ENCODE data around the gene SUSD6. TPM values are rescaled to one million over a fixed set of nuclear protein-coding genes. Genes with fewer than 3 reads are reported as not detected.

The SUSD6 gene
- total and polyA plus RNA-seq, 2 experiments from 2014 or later, result 2.8 to 3.4 TPM

- no peak for TF ChIP-seq EZH2phosphoT487 (IDR thresholded peaks at IDR 0.05; ENCODE audit: unreplicated experiment)
- no peak for TF ChIP-seq CREB1 (CRISPR knock-in tag; IDR thresholded peaks at IDR 0.05; ENCODE audit: low read depth)
- TF ChIP-seq EZH2 (IDR thresholded peaks at IDR 0.05; ENCODE audit: low read depth, unreplicated experiment), result no peak
- no peak for TF ChIP-seq ETS1 (IDR thresholded peaks at IDR 0.05)
- TF ChIP-seq NANOG (IDR thresholded peaks at IDR 0.05; ENCODE audit: borderline replicate concordance), result no peak
- TF ChIP-seq, protein P1, sequence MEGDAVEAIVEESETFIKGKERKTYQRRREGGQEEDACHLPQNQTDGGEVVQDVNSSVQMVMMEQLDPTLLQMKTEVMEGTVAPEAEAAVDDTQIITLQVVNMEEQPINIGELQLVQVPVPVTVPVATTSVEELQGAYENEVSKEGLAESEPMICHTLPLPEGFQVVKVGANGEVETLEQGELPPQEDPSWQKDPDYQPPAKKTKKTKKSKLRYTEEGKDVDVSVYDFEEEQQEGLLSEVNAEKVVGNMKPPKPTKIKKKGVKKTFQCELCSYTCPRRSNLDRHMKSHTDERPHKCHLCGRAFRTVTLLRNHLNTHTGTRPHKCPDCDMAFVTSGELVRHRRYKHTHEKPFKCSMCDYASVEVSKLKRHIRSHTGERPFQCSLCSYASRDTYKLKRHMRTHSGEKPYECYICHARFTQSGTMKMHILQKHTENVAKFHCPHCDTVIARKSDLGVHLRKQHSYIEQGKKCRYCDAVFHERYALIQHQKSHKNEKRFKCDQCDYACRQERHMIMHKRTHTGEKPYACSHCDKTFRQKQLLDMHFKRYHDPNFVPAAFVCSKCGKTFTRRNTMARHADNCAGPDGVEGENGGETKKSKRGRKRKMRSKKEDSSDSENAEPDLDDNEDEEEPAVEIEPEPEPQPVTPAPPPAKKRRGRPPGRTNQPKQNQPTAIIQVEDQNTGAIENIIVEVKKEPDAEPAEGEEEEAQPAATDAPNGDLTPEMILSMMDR (conservative IDR thresholded peaks at IDR 0.05; ENCODE audit: low read depth in 2 of 2), result no peak
- TF ChIP-seq ZNF114 (CRISPR knock-in tag; IDR thresholded peaks at IDR 0.05), result no peak
- TF ChIP-seq POLR2AphosphoS5 (IDR thresholded peaks at IDR 0.05; ENCODE audit: low read depth), result no peak
- TF ChIP-seq ZNF331 (CRISPR knock-in tag; IDR thresholded peaks at IDR 0.05; ENCODE audit: low read depth), result no peak
Measured at GRCh38 chr14:69685218-69685616, 73.8 kb downstream of the SUSD6 start (continued).

- Histone ChIP-seq H3K4me3 (no peak overlapping the region), H3K4me1 (ENCODE audit: insufficient read depth) (no peaks in the 10 kb centered on the region), H3K4me2 (no peak overlapping the region), H3K79me2 (replicated peaks; ENCODE audit: insufficient read depth) (no peaks in the 10 kb centered on the region), H3F3A (replicated peaks; ENCODE audit: low read depth) (no peaks in the 10 kb centered on the region), H3K9me2 (ENCODE audit: insufficient read depth) (no peaks in the 10 kb centered on the region), H2AFZ (no peak overlapping the region), H3K36me3 (ENCODE audit: insufficient read depth) (no peaks in the 10 kb centered on the region), H3K27ac (ENCODE audit: low read depth) (no peak overlapping the region), H4K20me1 (replicated peaks; ENCODE audit: insufficient read depth) (no peaks in the 10 kb centered on the region), H3K27me3 (ENCODE audit: insufficient read depth) (no peaks in the 10 kb centered on the region)
- Mint-ChIP-seq H3K4me3 (no peak overlapping the region), H3K9me3 (no peaks in the 10 kb centered on the region), H3K27ac (no peak overlapping the region), H3K4me1 (peaks cover 16% of the 10 kb centered on the region), H3K27me3 (ENCODE audit: insufficient read depth, low read depth, poor library complexity) (peaks cover 8% of the 10 kb centered on the region), H3K36me3 (ENCODE audit: low read depth) (no peaks in the 10 kb centered on the region)
- DNase-seq (ENCODE audit: low spot score) (no peak), ATAC-seq (peak; percentile 59)
- TF ChIP-seq, protein P2, sequence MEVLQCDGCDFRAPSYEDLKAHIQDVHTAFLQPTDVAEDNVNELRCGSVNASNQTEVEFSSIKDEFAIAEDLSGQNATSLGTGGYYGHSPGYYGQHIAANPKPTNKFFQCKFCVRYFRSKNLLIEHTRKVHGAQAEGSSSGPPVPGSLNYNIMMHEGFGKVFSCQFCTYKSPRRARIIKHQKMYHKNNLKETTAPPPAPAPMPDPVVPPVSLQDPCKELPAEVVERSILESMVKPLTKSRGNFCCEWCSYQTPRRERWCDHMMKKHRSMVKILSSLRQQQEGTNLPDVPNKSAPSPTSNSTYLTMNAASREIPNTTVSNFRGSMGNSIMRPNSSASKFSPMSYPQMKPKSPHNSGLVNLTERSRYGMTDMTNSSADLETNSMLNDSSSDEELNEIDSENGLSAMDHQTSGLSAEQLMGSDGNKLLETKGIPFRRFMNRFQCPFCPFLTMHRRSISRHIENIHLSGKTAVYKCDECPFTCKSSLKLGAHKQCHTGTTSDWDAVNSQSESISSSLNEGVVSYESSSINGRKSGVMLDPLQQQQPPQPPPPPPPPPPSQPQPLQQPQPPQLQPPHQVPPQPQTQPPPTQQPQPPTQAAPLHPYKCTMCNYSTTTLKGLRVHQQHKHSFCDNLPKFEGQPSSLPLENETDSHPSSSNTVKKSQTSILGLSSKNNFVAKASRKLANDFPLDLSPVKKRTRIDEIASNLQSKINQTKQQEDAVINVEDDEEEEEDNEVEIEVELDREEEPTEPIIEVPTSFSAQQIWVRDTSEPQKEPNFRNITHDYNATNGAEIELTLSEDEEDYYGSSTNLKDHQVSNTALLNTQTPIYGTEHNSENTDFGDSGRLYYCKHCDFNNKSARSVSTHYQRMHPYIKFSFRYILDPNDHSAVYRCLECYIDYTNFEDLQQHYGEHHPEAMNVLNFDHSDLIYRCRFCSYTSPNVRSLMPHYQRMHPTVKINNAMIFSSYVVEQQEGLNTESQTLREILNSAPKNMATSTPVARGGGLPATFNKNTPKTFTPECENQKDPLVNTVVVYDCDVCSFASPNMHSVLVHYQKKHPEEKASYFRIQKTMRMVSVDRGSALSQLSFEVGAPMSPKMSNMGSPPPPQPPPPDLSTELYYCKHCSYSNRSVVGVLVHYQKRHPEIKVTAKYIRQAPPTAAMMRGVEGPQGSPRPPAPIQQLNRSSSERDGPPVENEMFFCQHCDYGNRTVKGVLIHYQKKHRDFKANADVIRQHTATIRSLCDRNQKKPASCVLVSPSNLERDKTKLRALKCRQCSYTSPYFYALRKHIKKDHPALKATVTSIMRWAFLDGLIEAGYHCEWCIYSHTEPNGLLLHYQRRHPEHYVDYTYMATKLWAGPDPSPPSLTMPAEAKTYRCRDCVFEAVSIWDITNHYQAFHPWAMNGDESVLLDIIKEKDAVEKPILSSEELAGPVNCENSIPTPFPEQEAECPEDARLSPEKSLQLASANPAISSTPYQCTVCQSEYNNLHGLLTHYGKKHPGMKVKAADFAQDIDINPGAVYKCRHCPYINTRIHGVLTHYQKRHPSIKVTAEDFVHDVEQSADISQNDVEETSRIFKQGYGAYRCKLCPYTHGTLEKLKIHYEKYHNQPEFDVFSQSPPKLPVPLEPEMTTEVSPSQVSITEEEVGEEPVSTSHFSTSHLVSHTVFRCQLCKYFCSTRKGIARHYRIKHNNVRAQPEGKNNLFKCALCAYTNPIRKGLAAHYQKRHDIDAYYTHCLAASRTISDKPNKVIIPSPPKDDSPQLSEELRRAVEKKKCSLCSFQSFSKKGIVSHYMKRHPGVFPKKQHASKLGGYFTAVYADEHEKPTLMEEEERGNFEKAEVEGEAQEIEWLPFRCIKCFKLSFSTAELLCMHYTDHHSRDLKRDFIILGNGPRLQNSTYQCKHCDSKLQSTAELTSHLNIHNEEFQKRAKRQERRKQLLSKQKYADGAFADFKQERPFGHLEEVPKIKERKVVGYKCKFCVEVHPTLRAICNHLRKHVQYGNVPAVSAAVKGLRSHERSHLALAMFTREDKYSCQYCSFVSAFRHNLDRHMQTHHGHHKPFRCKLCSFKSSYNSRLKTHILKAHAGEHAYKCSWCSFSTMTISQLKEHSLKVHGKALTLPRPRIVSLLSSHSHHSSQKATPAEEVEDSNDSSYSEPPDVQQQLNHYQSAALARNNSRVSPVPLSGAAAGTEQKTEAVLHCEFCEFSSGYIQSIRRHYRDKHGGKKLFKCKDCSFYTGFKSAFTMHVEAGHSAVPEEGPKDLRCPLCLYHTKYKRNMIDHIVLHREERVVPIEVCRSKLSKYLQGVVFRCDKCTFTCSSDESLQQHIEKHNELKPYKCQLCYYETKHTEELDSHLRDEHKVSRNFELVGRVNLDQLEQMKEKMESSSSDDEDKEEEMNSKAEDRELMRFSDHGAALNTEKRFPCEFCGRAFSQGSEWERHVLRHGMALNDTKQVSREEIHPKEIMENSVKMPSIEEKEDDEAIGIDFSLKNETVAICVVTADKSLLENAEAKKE (CRISPR knock-in tag; IDR thresholded peaks at IDR 0.05), result no peak
- TF ChIP-seq ZNF331 (CRISPR knock-in tag; IDR thresholded peaks at IDR 0.05; ENCODE audit: low read depth) (no peak), POLR2AphosphoS5 (IDR thresholded peaks at IDR 0.05; ENCODE audit: low read depth) (no peak), ZNF114 (CRISPR knock-in tag; IDR thresholded peaks at IDR 0.05) (no peak), CREB1 (CRISPR knock-in tag; IDR thresholded peaks at IDR 0.05; ENCODE audit: low read depth) (no peak), EZH2phosphoT487 (IDR thresholded peaks at IDR 0.05; ENCODE audit: unreplicated experiment) (no peak), REST (IDR thresholded peaks at IDR 0.05; ENCODE audit: unreplicated experiment) (no peak), ETS1 (IDR thresholded peaks at IDR 0.05) (no peak)
Measured at GRCh38 chr14:69685716-69686115, 74.3 kb downstream of the SUSD6 start.

Measured in GM23338 (cell line).